HG02763 (cell line): ENCODE measurements around the gene TIMM22.
"Not testable (repeated sequence)": the region's sequence is repeated elsewhere in the genome, so short reads cannot be mapped to it uniquely, and the experiment has no call there.

Source experiments
- ATAC-seq: cut with Tn5 transposase; IDR thresholded peaks from one replicate; pipeline ENCODE4 v1.9.1; 2021; ENCODE audit warnings: mild to moderate bottlenecking, moderate library complexity; ENCODE audit not compliant: unreplicated experiment

The TIMM22 gene

GRCh38 chr17:971861-972260 is 25.1 kb upstream of the TIMM22 start:
- ATAC-seq, result not testable (repeated sequence)

GRCh38 chr17:973053-973452 is 23.9 kb upstream of the TIMM22 start:
- no peak for ATAC-seq

- not testable (repeated sequence) for ATAC-seq
Measured at GRCh38 chr17:974778-975177, 22.2 kb upstream of the TIMM22 start.

GRCh38 chr17:975371-975915 is 21.5 kb upstream of the TIMM22 start:
- no peak for ATAC-seq

- ATAC-seq, result no peak
Measured at GRCh38 chr17:976312-976711, 20.6 kb upstream of the TIMM22 start.

GRCh38 chr17:977166-977565 is 19.8 kb upstream of the TIMM22 start:
- no peak for ATAC-seq

GRCh38 chr17:978103-979093 is 18.5 kb upstream of the TIMM22 start:
- no peak for ATAC-seq

GRCh38 chr17:979212-979538 is 17.8 kb upstream of the TIMM22 start:
- ATAC-seq, result no peak

- peak; percentile 66 for ATAC-seq
Measured at GRCh38 chr17:979539-980405, 17.2 kb upstream of the TIMM22 start, which contains the start of gene NXN. Gene NXN (minus strand): TSS chr17:979776.

- ATAC-seq, result no peak
Measured at GRCh38 chr17:980406-981291, 16.3 kb upstream of the TIMM22 start.

- no peak for ATAC-seq
Measured at GRCh38 chr17:981292-981658, 15.7 kb upstream of the TIMM22 start.

GRCh38 chr17:983921-984320 is 13.0 kb upstream of the TIMM22 start:
- ATAC-seq, result no peak

GRCh38 chr17:986322-986929 is 10.5 kb upstream of the TIMM22 start:
- no peak for ATAC-seq

GRCh38 chr17:987931-988330 is 9.0 kb upstream of the TIMM22 start:
- ATAC-seq, result no peak

- no peak for ATAC-seq
Measured at GRCh38 chr17:988561-988960, 8.4 kb upstream of the TIMM22 start.

- ATAC-seq, result no peak
Measured at GRCh38 chr17:992933-993332, 4.0 kb upstream of the TIMM22 start.

- not testable (repeated sequence) for ATAC-seq
Measured at GRCh38 chr17:995324-995723, 1.6 kb upstream of the TIMM22 start.

GRCh38 chr17:998111-998510 is 1.2 kb downstream of the TIMM22 start:
- ATAC-seq, result no peak

- no peak for ATAC-seq
Measured at GRCh38 chr17:1000597-1001461, 3.9 kb downstream of the TIMM22 start.
